ENCODE results near the gene DLG1. TPM values are rescaled to one million over a fixed set of nuclear protein-coding genes. Genes with fewer than 3 reads are reported as not detected.

Gene DLG1
- total and polyA plus RNA-seq, 12 donors = 20.7 to 97.4 (median 54.0) TPM

GRCh38 chr3:197025736-197026480, 272.5 kb downstream of the DLG1 start:
- DNase-seq = no peak
- WGBS, 2 donors = 92 to 93% methylated on average over 21 of the region's 21 CpGs
- no peak overlapping the region for H3K4me3 ChIP-seq
- peaks cover 0 to 40% (median 26%) of the 10 kb centered on the region in 9 donors for H3K4me1 ChIP-seq
- H3K27ac ChIP-seq = no peak overlapping the region
- peaks cover 0 to 49% (median 13%) of the 10 kb centered on the region in 7 donors for H3K27me3 ChIP-seq
- intact Hi-C loops (cut with DNase I) = no loop called here
- H3K9me3 ChIP-seq = no peaks in the 10 kb centered on the region
- no peak for ATAC-seq
- TF ChIP-seq CTCF (IDR thresholded peaks at IDR 0.05) = no peak
- H3K36me3 ChIP-seq = no peaks in the 10 kb centered on the region

- Histone ChIP-seq H3K27ac (no peak overlapping the region), H3K4me3 (no peak overlapping the region), H3K9me3 (no peaks in the 10 kb centered on the region), H3K36me3 (no peaks in the 10 kb centered on the region), H3K27me3 (peaks cover 0 to 46% (median 13%) of the 10 kb centered on the region in 7 donors), H3K4me1 (peaks cover 0 to 34% (median 26%) of the 10 kb centered on the region in 9 donors)
- 93 to 94% methylated on average over 28 of the region's 28 CpGs for WGBS, 2 donors
- TF ChIP-seq CTCF (IDR thresholded peaks at IDR 0.05) = no peak
- intact Hi-C loops (cut with DNase I) = no loop called here
- DNase-seq (no peak), ATAC-seq (no peak)
Measured at GRCh38 chr3:197024881-197025735, 273.3 kb downstream of the DLG1 start.

GRCh38 chr3:197023998-197024651, 274.3 kb downstream of the DLG1 start:
- Histone ChIP-seq H3K27ac (no peak overlapping the region), H3K4me1 (peaks cover 0 to 29% (median 18%) of the 10 kb centered on the region in 9 donors), H3K9me3 (no peaks in the 10 kb centered on the region), H3K27me3 (peaks cover 0 to 39% (median 6%) of the 10 kb centered on the region in 7 donors), H3K4me3 (peak overlapping the region in 4 of 10 donors; percentile 10 to 24 (median 14)), H3K36me3 (no peaks in the 10 kb centered on the region)
- no peak for ATAC-seq
- intact Hi-C loops (cut with DNase I) = no loop called here
- 68 to 78% methylated on average over 36 of the region's 36 CpGs for WGBS, 2 donors
- TF ChIP-seq CTCF (IDR thresholded peaks at IDR 0.05) = no peak
- DNase-seq = no peak

All from heart right ventricle (tissue), 16 donors.